Measurements from ENCODE around the gene DNM2.
"Not testable (repeated sequence)": the region's sequence is repeated elsewhere in the genome, so short reads cannot be mapped to it uniquely, and the experiment has no call there.

The DNM2 gene

GRCh38 chr19:10727685-10728201 lies 9.9 kb downstream of the DNM2 start:
- no peak for DNase-seq

- DNase-seq = no peak
Observed at GRCh38 chr19:10729411-10729810, 11.5 kb downstream of the DNM2 start.

- no peak for DNase-seq
Observed at GRCh38 chr19:10730932-10731331, 13.1 kb downstream of the DNM2 start.

GRCh38 chr19:10735741-10736140 lies 17.9 kb downstream of the DNM2 start:
- DNase-seq = no peak

- no peak for DNase-seq
Observed at GRCh38 chr19:10736189-10736588, 18.3 kb downstream of the DNM2 start.

GRCh38 chr19:10736916-10737551 lies 19.2 kb downstream of the DNM2 start:
- no peak for DNase-seq

- no peak for DNase-seq
Observed at GRCh38 chr19:10737722-10738121, 19.8 kb downstream of the DNM2 start.

GRCh38 chr19:10740798-10741197 lies 22.9 kb downstream of the DNM2 start:
- DNase-seq = no peak

GRCh38 chr19:10742476-10742875 lies 24.6 kb downstream of the DNM2 start:
- DNase-seq = no peak

GRCh38 chr19:10744253-10744798 lies 26.4 kb downstream of the DNM2 start:
- no peak for DNase-seq

- no peak for DNase-seq
Observed at GRCh38 chr19:10744801-10745293, 27.0 kb downstream of the DNM2 start.

GRCh38 chr19:10746437-10746836 lies 28.6 kb downstream of the DNM2 start:
- not testable (repeated sequence) for DNase-seq

GRCh38 chr19:10747271-10747670 lies 29.4 kb downstream of the DNM2 start:
- DNase-seq = no peak

GRCh38 chr19:10747674-10748073 lies 29.8 kb downstream of the DNM2 start:
- DNase-seq = no peak

- DNase-seq = no peak
Observed at GRCh38 chr19:10748195-10748926, 30.5 kb downstream of the DNM2 start.

- peak; percentile 32 for DNase-seq
Observed at GRCh38 chr19:10748927-10749434, 31.1 kb downstream of the DNM2 start.

GRCh38 chr19:10749435-10750384 lies 31.8 kb downstream of the DNM2 start:
- no peak for DNase-seq

GRCh38 chr19:10751109-10751953 lies 33.5 kb downstream of the DNM2 start:
- no peak for DNase-seq

GRCh38 chr19:10752237-10752912 lies 34.5 kb downstream of the DNM2 start:
- no peak for DNase-seq

GRCh38 chr19:10752913-10753704 lies 35.2 kb downstream of the DNM2 start:
- no peak for DNase-seq
